Measurements from ENCODE around the gene PSAP.
A peak's percentile ranks its signal among the peaks of the same experiment; 100 is the strongest.
"Not testable (repeated sequence)": the region's sequence is repeated elsewhere in the genome, so short reads cannot be mapped to it uniquely, and the experiment has no call there.

Gene PSAP

DNA sequence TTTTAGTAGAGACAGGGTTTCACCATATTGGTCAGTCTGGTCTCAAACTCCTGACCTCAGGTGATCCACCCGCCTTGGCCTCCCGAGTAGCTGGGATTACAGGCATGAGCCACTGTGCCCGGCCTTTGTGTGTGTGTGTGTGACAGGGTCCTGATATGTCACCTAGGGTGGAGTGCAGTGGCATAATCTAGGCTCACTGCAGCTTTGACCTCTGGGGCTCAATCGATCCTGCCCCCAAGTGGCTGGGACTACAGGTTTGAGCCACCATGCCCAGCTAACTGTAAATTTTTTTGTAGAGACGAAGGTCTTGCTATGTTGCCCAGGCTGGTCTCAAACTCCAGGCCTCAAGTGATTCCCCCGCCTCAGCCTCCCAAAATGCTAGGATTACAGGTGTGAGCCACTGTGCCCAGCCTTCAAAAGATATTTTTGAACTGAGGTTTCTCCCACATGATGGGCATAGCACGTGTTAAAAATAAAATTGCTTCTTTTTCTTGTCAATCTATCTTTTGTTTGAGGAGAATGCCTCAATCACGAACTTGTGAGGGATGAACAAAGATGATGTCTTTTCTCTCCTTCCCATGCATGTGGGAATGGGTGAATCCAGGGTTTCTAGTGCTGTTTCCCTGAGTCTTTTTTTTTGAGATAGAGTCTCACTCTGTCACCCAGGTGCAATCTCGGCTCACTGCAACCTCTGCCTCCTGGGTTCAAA, 30.8 kb upstream of the PSAP start:
- DNase-seq: peak; percentile 48 to 51
- no peak for TF ChIP-seq GATA1 (IDR thresholded peaks at IDR 0.05; ENCODE audit: low read depth, low read length)
- no peak for TF ChIP-seq POLR2A (IDR thresholded peaks at IDR 0.05; ENCODE audit: low read length)

DNA sequence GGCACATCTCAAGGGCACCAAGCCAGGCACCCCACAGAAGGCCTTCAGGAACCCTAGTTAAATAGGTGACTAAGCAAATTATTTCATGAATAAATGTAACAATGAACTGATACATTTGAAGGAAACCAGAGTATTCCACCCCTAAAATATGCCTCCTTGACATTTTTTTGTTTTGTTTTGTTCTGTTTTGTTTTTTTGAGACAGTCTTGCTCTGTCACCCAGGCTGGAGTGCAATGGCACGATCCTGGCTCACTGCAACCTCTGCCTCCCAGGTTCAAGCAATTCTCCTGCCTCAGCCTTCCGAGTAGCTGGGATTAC, 30.2 kb upstream of the PSAP start:
- not testable (repeated sequence) for DNase-seq

- DNase-seq: peak; percentile 32 to 34
- TF ChIP-seq GATA1 (IDR thresholded peaks at IDR 0.05; ENCODE audit: low read depth, low read length) (no peak), POLR2A (IDR thresholded peaks at IDR 0.05; ENCODE audit: low read length) (no peak)
These were observed 29.6 kb upstream of the PSAP start for GRCh38 chr10:71880425-71881306.

DNA sequence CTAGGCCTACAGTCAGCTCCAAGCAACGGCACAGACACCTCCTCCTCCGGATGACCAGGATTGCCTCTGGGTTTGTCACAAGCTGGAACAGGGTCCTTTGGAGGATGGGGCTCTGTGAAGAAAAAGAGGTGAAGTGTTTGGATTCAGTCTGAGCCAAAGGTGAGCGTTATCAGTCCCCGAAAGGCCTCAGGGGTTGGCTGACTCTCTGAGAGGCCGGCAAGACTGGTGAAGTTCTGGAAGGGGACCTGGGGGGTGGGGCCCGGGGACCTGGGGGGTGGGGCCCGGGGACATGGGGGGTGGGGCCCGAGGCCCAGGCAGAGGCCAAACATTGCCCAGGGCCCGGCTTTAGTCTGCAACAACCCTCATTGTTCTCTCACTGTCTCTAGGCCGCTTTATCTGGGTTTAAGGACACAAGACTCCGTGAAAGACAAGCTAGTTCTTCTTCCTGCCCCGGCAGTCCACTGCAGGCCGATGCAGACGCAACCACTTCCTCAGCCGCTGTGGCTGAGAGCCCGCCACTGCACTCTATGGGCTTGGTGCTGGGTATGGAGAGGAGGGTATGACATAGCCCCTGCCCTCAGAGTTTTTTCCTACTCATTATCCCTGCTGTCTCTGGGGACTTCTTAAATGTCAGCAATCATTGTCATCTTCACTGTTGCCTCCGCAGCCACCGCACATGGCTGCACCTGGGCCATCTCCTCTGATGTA, 27.4 kb upstream of the PSAP start:
- peak; percentile 63 to 70 for DNase-seq
- TF ChIP-seq POLR2A (IDR thresholded peaks at IDR 0.05; ENCODE audit: low read length) (no peak), GATA1 (IDR thresholded peaks at IDR 0.05; ENCODE audit: low read depth, low read length) (no peak)

- TF ChIP-seq POLR2A (IDR thresholded peaks at IDR 0.05; ENCODE audit: low read length) (no peak), GATA1 (IDR thresholded peaks at IDR 0.05; ENCODE audit: low read depth, low read length) (no peak)
- no peak for DNase-seq
These were observed 26.8 kb upstream of the PSAP start for GRCh38 chr10:71877821-71878220.

DNA sequence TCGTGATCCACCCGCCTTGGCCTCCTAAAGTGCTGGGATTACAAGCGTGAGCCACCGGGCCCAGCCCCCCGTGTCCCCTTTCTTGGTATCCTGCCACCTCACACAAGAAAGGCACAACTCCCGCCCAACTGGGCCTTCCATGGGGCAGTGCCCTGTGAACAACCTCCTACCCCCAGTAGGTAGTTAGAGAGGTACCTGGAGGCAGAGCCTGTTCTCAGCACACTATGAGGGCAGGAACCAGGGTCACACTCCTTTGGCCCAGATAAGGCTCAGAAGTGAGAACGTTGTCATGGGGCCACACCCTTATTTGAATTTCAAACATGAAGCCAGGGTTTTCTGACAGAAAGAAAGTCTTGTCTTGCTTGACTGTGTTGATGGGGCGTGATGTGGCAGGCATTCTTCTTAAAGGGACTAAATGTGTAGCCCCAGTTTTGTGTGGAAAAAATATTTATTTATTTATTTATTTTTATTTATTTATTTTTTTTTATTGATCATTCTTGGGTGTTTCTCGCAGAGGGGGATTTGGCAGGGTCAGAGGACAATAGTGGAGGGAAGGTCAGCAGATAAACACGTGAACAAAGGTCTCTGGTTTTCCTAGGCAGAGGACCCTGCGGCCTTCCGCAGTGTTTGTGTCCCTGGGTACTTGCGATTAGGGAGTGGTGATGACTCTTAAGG, 23.8 kb upstream of the PSAP start:
- DNase-seq: peak; percentile 83 to 88

DNA sequence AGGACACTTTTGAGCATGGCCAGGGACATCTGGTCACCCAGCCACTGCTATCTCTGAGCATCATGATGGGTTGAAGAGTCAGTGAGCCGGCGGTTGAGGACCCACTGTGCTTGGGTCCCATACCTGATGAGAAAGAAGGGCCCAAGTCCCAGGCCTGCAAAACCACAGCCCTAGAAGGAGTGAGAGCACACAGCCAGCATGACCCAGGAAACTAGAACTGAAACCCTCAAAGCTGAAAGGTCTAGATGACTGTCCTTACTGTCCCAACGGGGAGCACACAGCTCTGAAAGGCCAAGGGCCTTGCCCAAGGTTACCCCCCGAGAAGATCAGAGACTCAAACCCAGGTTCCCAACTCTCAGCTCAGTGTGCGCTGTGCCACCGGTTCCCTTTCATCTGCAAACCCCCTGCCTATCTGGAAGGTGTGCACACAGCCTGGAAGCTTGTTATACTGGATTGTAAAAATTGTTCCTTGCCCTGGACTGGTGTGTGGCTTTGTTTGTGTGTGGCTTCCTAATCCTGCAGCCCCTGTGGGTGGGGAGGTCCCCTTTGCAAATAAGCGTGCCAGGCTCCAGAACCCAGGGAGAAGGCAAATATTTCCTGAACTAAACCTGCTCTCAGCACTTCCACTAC, 22.6 kb upstream of the PSAP start:
- TF ChIP-seq GATA1 (IDR thresholded peaks at IDR 0.05; ENCODE audit: low read depth, low read length) (no peak), POLR2A (IDR thresholded peaks at IDR 0.05; ENCODE audit: low read length) (no peak)
- DNase-seq: no peak

- DNase-seq: not testable (repeated sequence)
These were observed 18.6 kb upstream of the PSAP start for GRCh38 chr10:71869601-71870000.

DNA sequence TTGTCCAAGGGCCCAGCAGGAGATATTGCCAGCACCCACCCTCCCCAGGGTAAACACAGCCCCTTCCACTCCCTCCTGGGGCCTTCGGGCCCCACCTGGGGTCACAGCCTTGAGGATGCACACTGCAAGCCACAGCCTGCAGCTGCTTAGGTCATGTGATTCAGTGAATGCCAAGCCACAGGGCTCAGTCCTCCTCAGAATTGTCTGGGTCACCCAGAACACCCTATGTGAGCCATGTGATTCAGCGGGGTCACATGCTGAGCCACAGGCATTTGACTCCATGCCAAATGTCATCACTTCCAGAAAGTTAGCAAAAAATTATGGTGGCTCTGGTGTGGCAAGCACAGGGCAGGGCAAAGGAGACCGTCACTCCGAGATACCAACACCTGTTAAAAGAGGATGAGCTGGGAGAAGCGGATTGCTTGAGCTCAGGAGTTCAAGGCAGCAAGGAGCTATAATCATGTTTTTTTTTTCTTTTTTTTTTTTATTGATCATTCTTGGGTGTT, 17.2 kb upstream of the PSAP start:
- no peak for TF ChIP-seq GATA1 (IDR thresholded peaks at IDR 0.05; ENCODE audit: low read depth, low read length)
- no peak for TF ChIP-seq POLR2A (IDR thresholded peaks at IDR 0.05; ENCODE audit: low read length)

GRCh38 chr10:71865561-71866041, 14.6 kb upstream of the PSAP start:
- TF ChIP-seq GATA1 (IDR thresholded peaks at IDR 0.05; ENCODE audit: low read depth, low read length) (no peak), POLR2A (IDR thresholded peaks at IDR 0.05; ENCODE audit: low read length) (no peak)
- no peak for DNase-seq

More for the DNA sequence above, 17.2 kb upstream of the PSAP start:
- peak; percentile 86 to 91 for DNase-seq

DNA sequence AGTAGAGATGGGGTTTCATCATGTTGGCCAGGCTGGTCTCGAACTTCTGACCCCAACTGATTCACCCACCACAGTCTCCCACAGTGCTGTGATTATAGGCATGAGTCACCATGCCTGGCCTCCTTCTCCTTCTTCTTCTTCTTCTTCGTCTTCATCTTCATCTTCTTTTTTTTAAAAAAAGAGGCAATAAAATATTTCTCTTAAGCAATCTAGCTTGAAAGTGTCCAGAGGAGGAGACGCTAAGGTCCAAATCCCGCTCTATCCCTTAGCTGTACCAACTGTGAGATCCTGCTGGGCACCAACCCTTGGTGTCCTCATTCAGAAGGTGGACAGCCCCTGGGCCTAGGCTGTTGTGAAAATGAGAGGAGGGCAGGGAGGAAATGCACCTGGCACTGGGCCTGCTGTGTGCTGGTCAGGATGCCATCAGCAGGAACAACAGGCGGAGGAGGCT, 13.9 kb upstream of the PSAP start:
- DNase-seq: no peak
- TF ChIP-seq POLR2A (IDR thresholded peaks at IDR 0.05; ENCODE audit: low read length) (no peak), GATA1 (IDR thresholded peaks at IDR 0.05; ENCODE audit: low read depth, low read length) (no peak)

GRCh38 chr10:71863203-71863602, 12.2 kb upstream of the PSAP start:
- TF ChIP-seq POLR2A (IDR thresholded peaks at IDR 0.05; ENCODE audit: low read length): no peak
- TF ChIP-seq GATA1 (IDR thresholded peaks at IDR 0.05; ENCODE audit: low read depth, low read length): no peak
- peak in 1 of 2 experiments; percentile 37 for DNase-seq

DNA sequence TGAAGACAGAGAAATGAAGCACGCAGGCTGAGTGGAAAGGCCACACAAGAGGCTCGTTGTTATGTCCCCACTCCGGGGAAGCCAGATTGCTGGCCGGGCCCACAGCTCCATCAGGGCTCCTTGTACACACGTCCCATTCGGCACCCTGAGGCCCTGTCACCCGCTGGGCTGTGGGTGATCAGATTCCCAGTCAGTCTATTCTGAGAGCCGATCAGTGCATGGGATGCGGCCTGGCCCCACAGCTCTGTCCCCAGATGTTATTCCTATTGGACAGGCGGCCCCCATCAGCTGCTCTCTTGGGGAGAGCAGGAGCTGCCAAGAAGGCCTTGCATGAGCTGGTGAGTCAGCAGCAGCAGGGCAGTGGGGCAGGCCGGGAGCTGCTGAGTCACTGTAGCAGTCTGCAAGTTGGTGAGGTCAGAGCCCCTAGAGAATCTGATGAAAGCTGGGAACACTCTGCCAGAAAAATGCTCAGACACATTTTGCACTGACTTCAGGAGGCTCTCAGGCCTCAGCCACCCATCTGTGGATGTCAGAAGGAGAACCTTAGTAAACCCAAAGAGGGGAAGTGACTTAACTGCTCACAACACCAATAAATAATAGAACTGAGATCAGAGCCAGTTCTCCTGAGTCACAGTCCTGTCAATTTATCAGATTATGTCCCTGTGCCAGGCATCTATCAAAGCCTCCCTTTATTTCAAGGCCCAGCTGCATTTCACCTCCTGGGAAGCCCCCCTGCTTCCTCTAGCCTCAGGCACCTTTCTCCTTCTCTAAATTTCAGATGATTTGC, 9.4 kb upstream of the PSAP start:
- peak; percentile 97 to 98 for DNase-seq
- no peak for TF ChIP-seq GATA1 (IDR thresholded peaks at IDR 0.05; ENCODE audit: low read depth, low read length)
- peak; percentile 49 for TF ChIP-seq POLR2A (IDR thresholded peaks at IDR 0.05; ENCODE audit: low read length)
